OCI-LY3 (cell line): ENCODE results near the gene HHAT.

Experiments
- H2AFZ ChIP-seq: fragments of 200-600, 300-600 bp; shearing (Covaris generic); 2 replicates; pipeline ENCODE4 v1.6.0; 2014; ENCODE audit warnings: antibody characterized with exemption, low read depth, low read length
- H3K27ac ChIP-seq: fragments of 200-600, 300-600 bp; sonication (generic); 2 replicates; pipeline ENCODE4 v1.5.1; 2014; ENCODE audit warnings: mild to moderate bottlenecking, low read length, moderate library complexity, mixed read lengths
- H3K27me3 ChIP-seq: fragments of 200-600, 300-600 bp; sonication (generic); 2 replicates; pipeline ENCODE4 v1.6.1; 2014; ENCODE audit warnings: low read depth, low read length, mixed read lengths
- H3K36me3 ChIP-seq: fragments of 200-600, 300-600 bp; sonication (generic); replicated peaks from 2 replicates; pipeline ENCODE3; 2014; ENCODE audit warnings: low read depth, low read length, mixed read lengths
- H3K4me1 ChIP-seq: fragments of 300-600, 200-600 bp; sonication (generic); 2 replicates; pipeline ENCODE4 v1.6.1; 2014; ENCODE audit warnings: low read length, mixed read lengths
- H3K4me2 ChIP-seq: fragments of 200-600, 300-600 bp; sonication (generic); 2 replicates; pipeline ENCODE4 v1.6.1; 2014; ENCODE audit warnings: low read length, mixed read lengths
- H3K4me3 ChIP-seq: fragments of 300-600, 200-600 bp; sonication (generic); 2 replicates; pipeline ENCODE4 v1.5.1; 2014; ENCODE audit warnings: antibody characterized with exemption, mild to moderate bottlenecking, low read length, moderate library complexity
- H3K79me2 ChIP-seq: fragments of 300-600, 200-600 bp; shearing (Covaris generic); 2 replicates; pipeline ENCODE4 v1.6.1; 2014; ENCODE audit warnings: mild to moderate bottlenecking, low read length, mixed read lengths
- H3K9ac ChIP-seq: fragments of 300-600, 200-600 bp; shearing (Covaris generic); 2 replicates; pipeline ENCODE4 v1.6.0; 2014; ENCODE audit warnings: mild to moderate bottlenecking, low read length, moderate library complexity
- H3K9me3 ChIP-seq: fragments of 200-600, 300-600 bp; shearing (Covaris generic); 2 replicates; pipeline ENCODE4 v1.6.1; 2014; ENCODE audit warnings: low read length, mixed read lengths; ENCODE audit not compliant: insufficient read depth
- H4K20me1 ChIP-seq: fragments of 200-600, 300-600 bp; sonication (generic); 2 replicates; pipeline ENCODE4 v1.6.1; 2016; ENCODE audit warnings: low read length, mixed read lengths; ENCODE audit not compliant: insufficient read depth
- EZH2phosphoT487 ChIP-seq: fragments of 200-600 bp; shearing (Covaris generic); IDR thresholded peaks from 2 replicates; pipeline ENCODE4 v1.6.1; 2018; ENCODE audit warnings: antibody characterized with exemption, mixed run types, low read depth
- TF ChIP-seq, protein P1 (sequence below): fragments of 200-600, 300-600 bp; sonication (generic); IDR thresholded peaks from 2 replicates; pipeline ENCODE4 v1.5.1; 2014; ENCODE audit warnings: antibody characterized with exemption, low read length, low read depth

HHAT gene

DNA sequence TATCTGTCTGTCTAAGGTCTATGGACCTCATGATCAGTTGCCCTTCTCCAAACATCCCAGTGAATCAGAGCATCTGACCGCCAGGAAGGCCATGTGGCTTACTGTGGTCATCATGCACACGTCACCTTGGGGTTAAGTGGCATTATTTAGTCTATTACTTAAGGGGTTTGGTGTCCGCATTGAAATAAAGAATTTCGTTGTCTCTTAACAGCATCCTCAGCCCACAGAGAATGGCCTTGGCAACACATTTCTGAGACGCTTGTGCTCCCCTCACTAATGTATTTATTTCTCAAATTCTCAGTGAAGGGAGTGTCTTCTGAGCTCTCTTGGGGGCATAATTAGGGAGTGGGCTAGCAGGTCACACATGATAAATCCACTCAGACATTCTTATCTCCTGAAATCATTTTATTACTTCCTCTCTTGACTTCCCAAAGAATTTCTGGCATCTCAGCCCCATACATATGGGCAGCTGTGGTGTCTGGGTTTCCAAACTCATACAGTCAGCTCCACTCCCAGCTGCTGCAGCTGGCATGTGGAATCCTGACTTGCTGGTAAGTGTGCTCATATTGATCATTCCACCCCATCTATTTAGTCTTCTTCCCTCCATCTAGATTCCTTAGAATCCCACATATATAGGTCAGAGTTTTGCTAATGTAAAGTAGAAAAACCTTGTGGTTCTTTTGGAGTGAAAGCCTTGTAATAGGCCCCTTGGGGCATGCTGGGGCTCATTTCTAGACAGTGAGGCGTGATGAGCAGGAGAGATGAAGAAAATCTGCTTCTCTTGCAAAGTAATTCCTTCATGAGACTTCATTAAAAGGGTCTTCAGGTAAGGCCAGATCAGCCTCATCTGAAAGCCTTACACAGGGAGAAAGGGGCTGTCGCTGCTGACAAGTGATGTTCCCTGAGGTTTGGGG, 110.5 kb downstream of the HHAT start:
- Histone ChIP-seq H3K79me2 (no peaks in the 10 kb centered on the region), H3K4me1 (no peaks in the 10 kb centered on the region), H2AFZ (no peak overlapping the region), H3K36me3 (no peaks in the 10 kb centered on the region), H4K20me1 (no peaks in the 10 kb centered on the region), H3K4me3 (no peak overlapping the region), H3K4me2 (no peak overlapping the region), H3K9me3 (no peaks in the 10 kb centered on the region), H3K27ac (no peak overlapping the region), H3K27me3 (no peaks in the 10 kb centered on the region), H3K9ac (no peak overlapping the region)
- TF ChIP-seq EZH2phosphoT487, result no peak
- TF ChIP-seq, protein P1, sequence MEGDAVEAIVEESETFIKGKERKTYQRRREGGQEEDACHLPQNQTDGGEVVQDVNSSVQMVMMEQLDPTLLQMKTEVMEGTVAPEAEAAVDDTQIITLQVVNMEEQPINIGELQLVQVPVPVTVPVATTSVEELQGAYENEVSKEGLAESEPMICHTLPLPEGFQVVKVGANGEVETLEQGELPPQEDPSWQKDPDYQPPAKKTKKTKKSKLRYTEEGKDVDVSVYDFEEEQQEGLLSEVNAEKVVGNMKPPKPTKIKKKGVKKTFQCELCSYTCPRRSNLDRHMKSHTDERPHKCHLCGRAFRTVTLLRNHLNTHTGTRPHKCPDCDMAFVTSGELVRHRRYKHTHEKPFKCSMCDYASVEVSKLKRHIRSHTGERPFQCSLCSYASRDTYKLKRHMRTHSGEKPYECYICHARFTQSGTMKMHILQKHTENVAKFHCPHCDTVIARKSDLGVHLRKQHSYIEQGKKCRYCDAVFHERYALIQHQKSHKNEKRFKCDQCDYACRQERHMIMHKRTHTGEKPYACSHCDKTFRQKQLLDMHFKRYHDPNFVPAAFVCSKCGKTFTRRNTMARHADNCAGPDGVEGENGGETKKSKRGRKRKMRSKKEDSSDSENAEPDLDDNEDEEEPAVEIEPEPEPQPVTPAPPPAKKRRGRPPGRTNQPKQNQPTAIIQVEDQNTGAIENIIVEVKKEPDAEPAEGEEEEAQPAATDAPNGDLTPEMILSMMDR, result no peak

DNA sequence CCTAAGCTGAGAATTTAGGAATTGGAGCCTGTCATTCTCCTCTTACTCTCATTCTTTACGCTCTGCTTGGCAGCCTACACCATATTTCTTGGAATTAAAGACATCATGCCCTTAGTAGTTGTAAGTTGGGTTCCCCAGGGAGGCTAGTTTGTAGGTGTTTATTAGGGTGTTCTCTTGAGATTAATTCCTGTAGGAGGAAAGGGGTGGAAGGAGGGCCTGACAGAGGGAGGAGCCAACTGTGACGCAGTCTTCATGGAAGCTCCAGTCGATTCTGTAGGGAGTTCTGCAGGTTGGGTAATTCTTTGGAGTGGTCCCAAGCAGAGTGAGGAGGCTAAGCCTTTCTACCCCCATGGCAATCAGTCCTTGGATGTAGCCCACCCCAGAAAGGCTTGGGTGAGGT, 111.4 kb downstream of the HHAT start:
- H3K79me2 ChIP-seq, result no peaks in the 10 kb centered on the region
- no peak overlapping the region for H3K4me3 ChIP-seq
- no peaks in the 10 kb centered on the region for H4K20me1 ChIP-seq
- TF ChIP-seq EZH2phosphoT487, result no peak
- TF ChIP-seq, protein P1, result no peak
- H3K36me3 ChIP-seq, result no peaks in the 10 kb centered on the region
- no peak overlapping the region for H2AFZ ChIP-seq
- no peaks in the 10 kb centered on the region for H3K4me1 ChIP-seq
- H3K27me3 ChIP-seq, result no peaks in the 10 kb centered on the region
- H3K9me3 ChIP-seq, result no peaks in the 10 kb centered on the region
- no peak overlapping the region for H3K27ac ChIP-seq
- no peak overlapping the region for H3K9ac ChIP-seq
- H3K4me2 ChIP-seq, result no peak overlapping the region

DNA sequence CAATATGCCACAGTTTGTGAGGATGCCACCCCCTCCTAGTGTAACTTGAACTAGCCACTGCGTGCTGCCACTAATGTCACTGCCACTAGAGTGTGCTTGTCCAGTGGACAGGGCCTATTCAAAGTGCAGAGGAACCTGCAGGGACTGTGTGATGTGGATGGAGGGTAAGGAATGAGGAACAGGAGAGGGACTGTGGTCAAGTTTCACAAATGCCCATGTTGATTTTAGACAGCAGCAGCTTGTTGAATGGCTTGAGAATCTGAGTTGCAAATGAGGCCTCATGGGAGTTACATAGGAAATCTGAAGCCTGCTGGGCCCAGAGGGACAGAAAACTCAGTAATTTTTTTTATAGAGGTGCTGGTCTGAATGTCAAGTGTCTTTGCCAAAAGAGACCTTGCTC, 112.3 kb downstream of the HHAT start:
- Histone ChIP-seq H3K4me1 (peaks cover 6% of the 10 kb centered on the region), H3K4me2 (no peak overlapping the region), H3K9ac (no peak overlapping the region), H3K79me2 (no peaks in the 10 kb centered on the region), H3K4me3 (no peak overlapping the region), H3K27me3 (no peaks in the 10 kb centered on the region), H3K27ac (no peak overlapping the region), H2AFZ (no peak overlapping the region), H3K36me3 (no peaks in the 10 kb centered on the region), H3K9me3 (no peaks in the 10 kb centered on the region), H4K20me1 (no peaks in the 10 kb centered on the region)
- TF ChIP-seq, protein P1, result peak; percentile 9; the same call in 1 of the 2 replicates
- no peak for TF ChIP-seq EZH2phosphoT487

DNA sequence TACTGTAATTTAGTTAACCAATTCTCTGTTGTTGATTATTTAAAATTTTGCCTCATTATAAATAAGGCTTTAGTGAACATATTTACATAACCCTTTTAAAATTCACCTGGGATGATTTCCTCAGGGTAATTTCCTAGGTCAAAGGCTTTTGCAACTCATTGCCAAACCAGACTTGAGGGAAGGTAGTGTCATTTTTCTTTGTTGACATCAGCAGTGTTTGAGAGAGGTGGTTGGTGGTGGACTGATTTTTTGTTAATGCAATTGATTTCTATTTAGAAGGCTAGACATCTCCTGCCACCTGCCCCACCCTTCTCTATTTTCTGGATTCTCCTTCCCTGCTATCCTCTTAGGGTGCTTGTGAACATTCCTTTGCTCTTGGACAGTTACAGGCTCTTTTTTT, 116.8 kb downstream of the HHAT start:
- H3K4me1 ChIP-seq, result peaks cover 31% of the 10 kb centered on the region
- no peak overlapping the region for H3K27ac ChIP-seq
- H3K4me3 ChIP-seq, result no peak overlapping the region
- no peaks in the 10 kb centered on the region for H3K36me3 ChIP-seq
- TF ChIP-seq, protein P1, result no peak
- no peak for TF ChIP-seq EZH2phosphoT487
- H3K27me3 ChIP-seq, result 0 out of 2 replicates have a peak, but pooled peaks cover 3% of the 10 kb centered on the region
- H3K4me2 ChIP-seq, result no peak overlapping the region
- no peak overlapping the region for H2AFZ ChIP-seq
- no peaks in the 10 kb centered on the region for H3K9me3 ChIP-seq
- no peaks in the 10 kb centered on the region for H4K20me1 ChIP-seq
- H3K79me2 ChIP-seq, result no peaks in the 10 kb centered on the region
- H3K9ac ChIP-seq, result no peak overlapping the region
